Measurements from ENCODE around the gene NDUFB8. TPM values are rescaled to one million over a fixed set of nuclear protein-coding genes. Genes with fewer than 3 reads are reported as not detected.

NDUFB8 gene
- total RNA-seq, 1 experiment from 2014 or later, result 297 TPM

- intact Hi-C loops (cut with micrococcal nuclease; ENCODE audit: unreplicated experiment), result no loop called here
- no peak for DNase-seq (ENCODE audit: low spot score)
- Histone ChIP-seq H3K27me3 (replicated peaks; ENCODE audit: insufficient read depth, low read depth, low read length, poor library complexity) (peaks cover 10% of the 10 kb centered on the region), H3K9me3 (ENCODE audit: low read depth, low read length, poor library complexity, severe bottlenecking) (no peaks in the 10 kb centered on the region), H3K27ac (ENCODE audit: low read depth, low read length, poor library complexity, severe bottlenecking) (no peak overlapping the region), H3K4me3 (ENCODE audit: low read depth, low read length, poor library complexity, severe bottlenecking) (no peak overlapping the region), H3K36me3 (ENCODE audit: insufficient read depth, low read length, poor library complexity, severe bottlenecking) (no peaks in the 10 kb centered on the region), H3K4me1 (ENCODE audit: insufficient read depth, low read length, poor library complexity, severe bottlenecking) (no peaks in the 10 kb centered on the region)
- BruUV-seq (replicated peaks), result no TSS peak
- ChIA-PET POLR2A (ENCODE audit: low non-redundant PET) (no interaction called here), CTCF (no interaction called here)
- no peak for TF ChIP-seq EZH2 (IDR thresholded peaks at IDR 0.05; ENCODE audit: borderline replicate concordance, low read depth, low read length, poor library complexity, severe bottlenecking)
- TF ChIP-seq CTCF (conservative IDR thresholded peaks at IDR 0.05; ENCODE audit: low read depth, low read length), result no peak
These were observed 42.1 kb downstream of the NDUFB8 start for GRCh38 chr10:100487529-100487928.

- intact Hi-C loops (cut with micrococcal nuclease; ENCODE audit: unreplicated experiment), result no loop called here
- Histone ChIP-seq H3K9me3 (ENCODE audit: low read depth, low read length, poor library complexity, severe bottlenecking) (no peaks in the 10 kb centered on the region), H3K4me1 (ENCODE audit: insufficient read depth, low read length, poor library complexity, severe bottlenecking) (peaks cover 4% of the 10 kb centered on the region), H3K36me3 (ENCODE audit: insufficient read depth, low read length, poor library complexity, severe bottlenecking) (no peaks in the 10 kb centered on the region), H3K27me3 (replicated peaks; ENCODE audit: insufficient read depth, low read depth, low read length, poor library complexity) (peaks cover 12% of the 10 kb centered on the region), H3K27ac (ENCODE audit: low read depth, low read length, poor library complexity, severe bottlenecking) (no peak overlapping the region), H3K4me3 (ENCODE audit: low read depth, low read length, poor library complexity, severe bottlenecking) (no peak overlapping the region)
- ChIA-PET POLR2A (ENCODE audit: low non-redundant PET) (no interaction called here), CTCF (no interaction called here)
- DNase-seq (ENCODE audit: low spot score), result no peak
- TF ChIP-seq EZH2 (IDR thresholded peaks at IDR 0.05; ENCODE audit: borderline replicate concordance, low read depth, low read length, poor library complexity, severe bottlenecking) (no peak), CTCF (conservative IDR thresholded peaks at IDR 0.05; ENCODE audit: low read depth, low read length) (no peak)
- BruUV-seq (replicated peaks), result no TSS peak
These were observed 43.7 kb downstream of the NDUFB8 start for GRCh38 chr10:100485801-100486495.

GRCh38 chr10:100485366-100485765, 44.3 kb downstream of the NDUFB8 start:
- no peak overlapping the region for H3K27ac ChIP-seq (ENCODE audit: low read depth, low read length, poor library complexity, severe bottlenecking)
- intact Hi-C loops (cut with micrococcal nuclease; ENCODE audit: unreplicated experiment), result no loop called here
- H3K4me1 ChIP-seq (ENCODE audit: insufficient read depth, low read length, poor library complexity, severe bottlenecking), result peaks cover 4% of the 10 kb centered on the region
- TF ChIP-seq EZH2 (IDR thresholded peaks at IDR 0.05; ENCODE audit: borderline replicate concordance, low read depth, low read length, poor library complexity, severe bottlenecking) (no peak), CTCF (conservative IDR thresholded peaks at IDR 0.05; ENCODE audit: low read depth, low read length) (no peak)
- H3K9me3 ChIP-seq (ENCODE audit: low read depth, low read length, poor library complexity, severe bottlenecking), result no peaks in the 10 kb centered on the region
- H3K36me3 ChIP-seq (ENCODE audit: insufficient read depth, low read length, poor library complexity, severe bottlenecking), result no peaks in the 10 kb centered on the region
- no TSS peak for BruUV-seq (replicated peaks)
- H3K4me3 ChIP-seq (ENCODE audit: low read depth, low read length, poor library complexity, severe bottlenecking), result no peak overlapping the region
- H3K27me3 ChIP-seq (replicated peaks; ENCODE audit: insufficient read depth, low read depth, low read length, poor library complexity), result peaks cover 18% of the 10 kb centered on the region
- CTCF ChIA-PET, result no interaction called here
- POLR2A ChIA-PET (ENCODE audit: low non-redundant PET), result no interaction called here
- no peak for DNase-seq (ENCODE audit: low spot score)
